Muscle layer of duodenum (tissue), 2 donors: ENCODE data around the gene CDK2.
"Not testable (repeated sequence)": the region's sequence is repeated elsewhere in the genome, so short reads cannot be mapped to it uniquely, and the experiment has no call there.

Source experiments
- H3K27ac ChIP-seq: one replicate; pipeline ENCODE4 v1.7.0; 2013; ENCODE audit warnings: mild to moderate bottlenecking, low read length
- H3K27me3 ChIP-seq: one replicate; pipeline ENCODE4 v1.7.0; 2013; ENCODE audit warnings: low read depth, mild to moderate bottlenecking, control low read depth, low read length
- H3K36me3 ChIP-seq, 2 donors: one replicate each; pipeline ENCODE4 v1.7.0; 2013; ENCODE audit warnings: low read length in 2 of 2, control low read depth in 1 of 2, mild to moderate bottlenecking in 1 of 2; ENCODE audit not compliant: insufficient read depth in 2 of 2, control insufficient read depth in 1 of 2
- H3K4me1 ChIP-seq, 2 donors: one replicate each; pipeline ENCODE4 v1.7.0; 2013; ENCODE audit warnings: low read length in 2 of 2, mild to moderate bottlenecking in 2 of 2, control low read depth in 1 of 2, moderate library complexity in 1 of 2; ENCODE audit not compliant: insufficient read depth in 2 of 2, control insufficient read depth in 1 of 2
- H3K4me3 ChIP-seq, 2 donors: one replicate each; pipeline ENCODE4 v1.7.0; 2013; ENCODE audit warnings: low read length in 2 of 2, low read depth in 1 of 2, mild to moderate bottlenecking in 1 of 2
- H3K9me3 ChIP-seq, 2 donors: one replicate each; pipeline ENCODE4 v1.7.0; 2013; ENCODE audit warnings: low read length in 2 of 2, control low read depth in 1 of 2, mild to moderate bottlenecking in 1 of 2; ENCODE audit not compliant: control insufficient read depth in 1 of 2
- donor health status: healthy.

Gene CDK2

DNA sequence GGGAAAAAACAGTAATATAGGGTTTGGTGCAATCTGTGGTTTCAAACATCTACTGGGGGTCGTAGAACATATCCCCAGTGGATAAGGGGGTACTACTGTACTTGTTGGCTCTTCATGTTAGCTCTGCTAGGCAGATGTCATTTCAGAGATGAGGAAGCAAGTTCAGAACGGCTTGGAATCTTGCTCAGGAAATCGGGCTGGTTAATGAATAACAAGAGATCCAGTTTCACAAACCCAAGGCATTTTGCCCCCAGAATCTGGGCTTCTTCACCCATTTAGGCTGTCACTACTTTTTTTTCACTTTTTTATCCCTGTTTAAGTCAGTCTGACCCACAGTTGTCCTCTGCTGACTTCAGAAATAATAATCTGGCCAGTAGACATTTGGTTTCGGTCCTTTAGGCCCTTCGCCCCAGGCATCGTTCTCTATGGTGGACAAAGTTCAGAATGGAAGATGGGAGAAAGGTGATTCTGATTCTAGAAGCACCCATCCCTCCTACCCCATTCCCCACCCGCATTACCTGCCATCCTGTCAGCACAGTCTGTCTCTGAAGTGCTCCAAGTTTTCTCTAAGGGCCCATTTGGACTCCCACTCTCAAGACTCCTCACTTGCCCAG, 35.0 kb downstream of the CDK2 start:
- Histone ChIP-seq H3K27me3 (no peaks in the 10 kb centered on the region), H3K9me3 (no peaks in the 10 kb centered on the region), H3K4me3 (no peak overlapping the region), H3K27ac (no peak overlapping the region), H3K36me3 (peaks cover 22 to 28% of the 10 kb centered on the region in 2 donors), H3K4me1 (peaks cover 0 to 13% of the 10 kb centered on the region in 2 donors)

DNA sequence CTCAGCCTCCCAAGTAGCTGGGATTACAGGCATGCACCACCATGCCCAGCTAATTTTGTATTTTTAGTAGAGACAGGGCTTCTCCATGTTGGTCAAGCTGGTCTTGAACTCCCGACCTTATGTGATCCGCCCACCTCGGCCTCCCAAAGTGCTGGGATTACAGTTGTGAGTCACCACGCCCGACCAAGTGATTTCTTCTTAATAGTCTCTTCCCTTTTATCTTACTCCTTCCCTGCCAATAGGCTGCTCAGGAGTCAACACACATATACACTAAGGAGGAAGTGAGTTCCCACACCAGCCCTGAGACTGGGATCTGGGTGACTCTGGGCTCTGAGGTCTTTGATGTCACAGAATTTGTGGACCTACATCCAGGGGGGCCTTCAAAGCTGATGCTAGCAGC, 36.7 kb downstream of the CDK2 start:
- H3K27ac ChIP-seq, H3K27me3 ChIP-seq, H3K9me3 ChIP-seq, H3K4me1 ChIP-seq, H3K4me3 ChIP-seq: not testable (repeated sequence)
- H3K36me3 ChIP-seq = peaks cover 22 to 28% of the 10 kb centered on the region in 2 donors

DNA sequence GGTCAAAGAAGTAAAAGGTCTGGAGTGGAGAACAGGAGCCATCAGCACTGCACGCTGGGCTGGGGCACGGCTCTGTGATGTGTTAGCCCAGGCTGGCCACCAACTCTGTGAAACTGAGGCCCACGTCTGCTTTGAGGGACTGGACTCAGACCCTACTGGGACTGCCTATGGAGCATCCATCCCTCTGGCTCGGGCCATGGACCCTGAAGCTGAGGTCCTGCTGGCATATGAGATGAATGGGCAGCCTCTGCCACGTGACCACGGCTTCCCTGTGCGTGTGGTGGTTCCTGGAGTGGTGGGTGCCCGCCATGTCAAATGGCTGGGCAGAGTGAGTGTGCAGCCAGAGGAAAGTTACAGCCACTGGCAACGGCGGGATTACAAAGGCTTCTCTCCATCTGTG, 37.6 kb downstream of the CDK2 start:
- peaks cover 5 to 7% of the 10 kb centered on the region in 2 donors for H3K4me1 ChIP-seq
- no peak overlapping the region for H3K27ac ChIP-seq
- no peaks in the 10 kb centered on the region for H3K27me3 ChIP-seq
- H3K36me3 ChIP-seq = peaks cover 22 to 28% of the 10 kb centered on the region in 2 donors
- H3K4me3 ChIP-seq = no peak overlapping the region
- no peaks in the 10 kb centered on the region for H3K9me3 ChIP-seq

DNA sequence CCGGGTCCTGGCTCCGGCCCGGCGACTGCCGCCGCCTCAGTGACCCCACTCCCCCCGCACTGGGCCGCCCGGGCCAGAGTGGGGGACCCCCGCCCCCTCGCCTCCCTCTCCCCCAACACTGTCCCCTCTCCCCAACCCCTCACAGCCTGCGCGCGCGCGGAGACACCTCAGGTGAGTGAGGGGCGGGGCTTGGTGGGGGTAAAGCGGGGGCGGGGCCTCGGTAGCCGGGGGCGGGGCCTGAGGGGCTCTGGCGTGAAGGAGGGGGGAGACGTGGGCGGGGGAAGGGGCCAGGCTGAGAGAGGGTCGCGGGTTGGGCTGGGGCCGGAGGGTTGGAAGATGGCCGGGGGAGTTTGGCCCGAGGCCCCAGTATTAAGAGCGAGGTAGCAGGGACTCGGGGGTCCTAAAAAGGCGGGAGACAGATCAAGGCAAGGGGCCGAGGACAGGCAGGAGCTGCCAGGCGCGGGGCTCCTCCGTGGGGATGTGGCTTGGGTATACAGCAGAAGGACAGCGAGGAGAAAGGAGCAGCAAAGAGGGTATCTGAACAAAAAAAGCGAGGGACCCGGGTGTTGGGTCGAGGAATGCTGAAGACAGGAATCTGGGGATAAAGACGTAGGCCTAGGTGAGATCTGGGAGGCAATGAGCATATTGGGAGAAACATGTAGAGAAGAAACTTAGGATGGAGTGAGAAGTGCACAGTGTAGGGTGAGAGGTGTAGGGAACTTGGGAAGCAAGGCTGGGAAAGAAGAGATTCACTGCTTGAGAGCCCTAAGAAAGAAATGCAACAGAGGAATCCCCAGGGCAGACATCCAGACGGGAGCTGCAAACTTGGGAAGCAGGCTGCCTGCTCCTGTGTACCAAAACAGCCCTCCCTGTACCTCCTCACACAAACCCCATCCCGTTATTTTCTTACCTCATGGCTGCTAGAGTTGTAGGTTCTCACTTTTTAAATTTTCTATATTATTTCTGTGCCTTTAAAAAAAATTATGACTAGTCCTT, 41.2 kb downstream of the CDK2 start:
- Histone ChIP-seq H3K4me3 (peak overlapping the region; percentile 73 to 82), H3K27ac (peak overlapping the region; percentile 72), H3K9me3 (no peaks in the 10 kb centered on the region), H3K36me3 (peaks cover 14 to 18% of the 10 kb centered on the region in 2 donors), H3K27me3 (no peaks in the 10 kb centered on the region), H3K4me1 (peaks cover 5 to 7% of the 10 kb centered on the region in 2 donors)

DNA sequence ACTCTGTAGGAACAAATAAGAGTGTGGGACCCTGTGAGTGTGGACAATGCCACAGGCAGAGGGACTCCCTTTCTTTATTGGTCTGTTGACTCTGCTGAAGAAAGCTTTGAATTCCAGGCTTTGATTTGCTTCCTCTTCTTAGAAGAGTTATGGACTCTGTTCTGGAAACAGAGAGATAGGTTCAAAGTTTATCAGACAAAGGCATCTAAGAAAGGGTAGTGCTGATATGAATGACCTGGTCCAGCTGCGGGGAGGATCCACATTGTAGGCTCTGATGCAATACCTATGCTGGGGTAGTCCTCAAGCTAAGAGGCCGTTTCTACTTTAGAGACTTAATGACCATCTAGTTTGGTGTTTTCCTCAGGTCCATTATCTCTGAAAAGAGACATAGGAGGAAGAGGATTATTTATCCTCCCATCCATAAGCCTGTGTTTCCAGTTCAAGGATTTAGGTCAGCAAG, 43.5 kb downstream of the CDK2 start:
- H3K4me3 ChIP-seq = no peak overlapping the region
- no peak overlapping the region for H3K27ac ChIP-seq
- H3K27me3 ChIP-seq = no peaks in the 10 kb centered on the region
- peaks cover 0 to 5% of the 10 kb centered on the region in 2 donors for H3K36me3 ChIP-seq
- H3K9me3 ChIP-seq = no peaks in the 10 kb centered on the region
- H3K4me1 ChIP-seq = peaks cover 5 to 7% of the 10 kb centered on the region in 2 donors

DNA sequence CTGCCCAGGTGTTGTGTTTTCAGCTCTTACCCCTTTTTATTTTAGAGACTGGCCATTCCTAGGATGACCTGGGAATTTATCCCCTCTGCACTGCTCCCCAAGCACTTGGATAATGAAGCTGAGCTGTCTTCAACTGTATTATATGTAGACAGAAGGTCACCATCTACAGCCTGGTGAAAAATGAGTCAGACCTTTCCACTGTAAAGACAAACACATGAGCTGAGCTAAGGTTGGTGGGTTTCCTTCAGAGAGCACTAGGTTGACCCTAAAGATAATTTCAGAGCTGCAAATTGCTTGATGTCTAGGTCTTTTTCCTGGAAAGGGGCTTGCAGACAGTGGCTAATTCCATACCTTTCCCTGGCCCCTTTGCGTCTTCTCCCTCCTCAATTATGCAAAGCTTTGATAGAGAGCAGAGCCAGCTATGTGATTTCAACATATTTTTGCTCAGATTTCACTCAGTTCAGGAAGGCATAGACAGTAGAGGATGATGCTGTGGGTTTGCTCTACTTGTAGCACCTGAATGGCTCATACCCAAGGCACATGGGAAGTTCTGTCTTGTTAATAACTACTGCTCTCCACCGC, 45.0 kb downstream of the CDK2 start:
- Histone ChIP-seq H3K36me3 (peaks cover 0 to 5% of the 10 kb centered on the region in 2 donors), H3K9me3 (no peaks in the 10 kb centered on the region), H3K4me1 (peaks cover 5 to 7% of the 10 kb centered on the region in 2 donors), H3K27ac (no peak overlapping the region), H3K4me3 (no peak overlapping the region), H3K27me3 (no peaks in the 10 kb centered on the region)

DNA sequence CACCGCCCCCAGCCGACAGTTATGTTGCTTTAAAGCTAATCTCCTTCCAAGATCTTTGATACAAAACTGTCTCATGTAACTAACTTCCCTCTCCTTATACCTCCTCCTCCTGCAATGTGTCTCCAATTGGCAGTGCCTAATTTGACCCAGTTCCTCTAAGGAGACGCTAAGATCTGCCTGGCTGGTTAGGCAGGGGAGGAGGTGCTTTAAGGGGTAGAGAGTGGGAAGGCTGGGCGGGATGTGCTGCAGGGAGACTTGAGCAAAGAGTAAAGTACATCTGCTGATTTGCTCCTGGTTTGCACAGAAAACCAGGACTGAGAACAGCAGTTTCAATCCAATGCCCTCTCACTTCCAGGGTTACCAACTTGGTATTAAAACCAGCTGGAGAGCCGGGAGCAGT, 46.9 kb downstream of the CDK2 start:
- Histone ChIP-seq H3K4me1 (peaks cover 0 to under 1% of the 10 kb centered on the region in 2 donors), H3K36me3 (peaks cover 0 to 5% of the 10 kb centered on the region in 2 donors), H3K9me3 (no peaks in the 10 kb centered on the region), H3K27ac (no peak overlapping the region), H3K4me3 (no peak overlapping the region), H3K27me3 (no peaks in the 10 kb centered on the region)

DNA sequence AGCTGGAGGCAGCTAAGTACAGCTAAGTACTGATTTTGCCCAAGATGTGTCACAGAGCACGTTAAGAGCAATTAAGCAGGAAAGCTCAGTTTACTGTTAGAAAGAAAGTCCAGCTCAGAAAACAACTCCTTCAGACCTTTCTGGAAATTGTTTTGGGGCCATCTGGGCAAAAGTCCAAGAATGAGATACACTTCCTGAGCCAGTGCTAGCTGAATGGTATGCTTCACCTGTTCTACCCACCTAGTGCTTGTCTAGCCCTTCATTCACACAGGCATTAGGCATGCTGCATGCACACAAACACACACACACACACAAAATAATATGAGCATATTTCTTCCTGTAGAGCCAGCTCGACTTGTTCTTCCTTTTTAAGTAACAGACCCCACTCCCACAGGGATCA, 47.6 kb downstream of the CDK2 start:
- H3K27me3 ChIP-seq = no peaks in the 10 kb centered on the region
- H3K27ac ChIP-seq = no peak overlapping the region
- H3K36me3 ChIP-seq = peaks cover 0 to 5% of the 10 kb centered on the region in 2 donors
- H3K9me3 ChIP-seq = no peaks in the 10 kb centered on the region
- no peak overlapping the region for H3K4me3 ChIP-seq
- no peaks in the 10 kb centered on the region for H3K4me1 ChIP-seq

DNA sequence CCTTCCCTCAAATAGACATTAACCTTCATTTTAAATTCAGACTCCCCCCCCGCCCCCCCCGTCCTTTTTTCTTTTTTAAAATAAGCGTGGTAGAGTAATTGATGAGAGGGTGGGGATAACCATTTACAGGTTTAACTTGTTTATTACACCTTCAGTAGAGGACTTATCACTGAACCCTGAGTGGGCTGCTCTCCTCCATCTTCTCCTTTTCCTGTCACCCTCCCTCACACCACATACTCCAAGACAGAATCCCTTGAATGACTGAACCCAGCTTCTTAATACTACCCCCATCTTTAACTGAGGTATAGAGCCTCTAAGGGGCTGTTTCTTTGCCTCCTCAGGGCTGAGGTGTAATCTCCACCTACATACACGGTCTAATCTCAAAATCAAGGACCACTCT, 50.6 kb downstream of the CDK2 start:
- Histone ChIP-seq H3K27ac (no peak overlapping the region), H3K36me3 (peaks cover 0 to 5% of the 10 kb centered on the region in 2 donors), H3K4me3 (no peak overlapping the region), H3K9me3 (no peaks in the 10 kb centered on the region), H3K4me1 (peaks cover 2 to 22% of the 10 kb centered on the region in 2 donors), H3K27me3 (no peaks in the 10 kb centered on the region)

DNA sequence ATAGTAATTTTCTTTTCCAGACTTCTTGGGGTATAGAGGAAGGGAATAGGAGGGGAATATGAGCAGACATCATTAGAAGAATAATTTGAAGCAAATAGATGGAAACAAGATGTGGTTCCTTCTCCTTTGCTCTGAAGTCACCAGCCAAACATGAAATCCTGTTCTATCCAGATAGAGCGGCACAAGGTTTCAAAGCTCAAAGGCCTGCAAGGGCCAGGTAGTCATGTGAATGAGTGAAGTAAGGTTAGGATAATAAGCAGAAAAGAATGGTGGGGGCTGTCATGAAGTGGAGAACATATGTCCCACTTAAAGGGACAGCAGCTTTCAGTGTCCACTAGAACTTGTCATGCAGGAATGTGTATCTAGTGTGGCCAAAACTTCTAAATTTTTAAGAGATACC, 51.7 kb downstream of the CDK2 start:
- Histone ChIP-seq H3K27me3 (no peaks in the 10 kb centered on the region), H3K36me3 (peaks cover 0 to 5% of the 10 kb centered on the region in 2 donors), H3K4me3 (no peak overlapping the region), H3K9me3 (no peaks in the 10 kb centered on the region), H3K4me1 (peaks cover 4 to 23% of the 10 kb centered on the region in 2 donors), H3K27ac (no peak overlapping the region)
